ENCODE results near the gene ENTPD7. TPM values are rescaled to one million over a fixed set of nuclear protein-coding genes. Genes with fewer than 3 reads are reported as not detected.
A peak's percentile ranks its signal among the peaks of the same experiment; 100 is the strongest.

ENTPD7 gene
- total and polyA plus RNA-seq, 8 donors, result 15.1 to 18.0 (median 16.1) TPM

DNA sequence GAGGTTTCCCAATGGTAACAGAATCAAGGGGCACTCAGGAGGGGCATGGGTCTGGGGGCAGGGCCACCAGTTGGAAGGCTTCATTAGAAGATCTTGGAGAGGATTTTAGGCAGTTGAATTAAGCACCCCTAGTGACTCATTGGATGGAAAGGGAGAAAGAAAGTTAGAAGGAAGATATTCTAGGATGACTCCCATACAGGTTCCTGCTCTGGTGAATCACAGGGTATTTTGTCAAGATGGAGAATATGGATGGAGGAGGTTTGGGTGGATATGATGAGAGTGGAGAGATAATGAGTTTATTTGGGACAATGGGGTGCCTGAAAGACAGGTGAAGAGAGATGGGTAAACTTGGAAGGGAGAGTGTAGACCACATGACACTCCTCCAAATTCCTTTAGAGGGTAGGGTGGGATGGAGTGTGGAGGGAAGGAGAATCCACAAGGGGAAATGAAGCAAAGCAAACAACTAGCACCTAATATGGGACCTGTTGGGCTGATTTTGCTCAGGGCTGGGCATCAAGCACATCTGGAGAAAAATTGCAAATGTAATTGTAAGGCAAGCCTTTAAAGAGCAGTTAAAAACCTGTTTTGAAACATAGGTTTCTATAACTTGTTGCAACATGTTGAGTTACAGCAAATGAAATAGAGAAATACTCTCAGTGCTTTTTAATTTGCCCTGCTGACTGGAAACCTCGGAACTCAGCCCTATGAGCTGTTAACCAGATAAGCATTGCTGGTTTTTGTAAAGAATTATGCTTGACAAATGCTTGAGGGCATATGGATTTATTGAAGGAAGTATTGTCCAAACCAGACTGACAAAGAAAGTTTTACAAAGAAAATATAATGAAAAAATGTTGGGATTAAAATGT lies 2.9 kb upstream of the ENTPD7 start:
- Histone ChIP-seq H3K27ac (peak overlapping the region in 1 of 2 donors; percentile 74), H3K4me1 (peaks cover 4 to 44% of the 10 kb centered on the region in 2 donors), H3K27me3 (no peaks in the 10 kb centered on the region), H3K36me3 (no peaks in the 10 kb centered on the region), H3K4me3 (no peak overlapping the region), H3K9me3 (no peaks in the 10 kb centered on the region)
- TF ChIP-seq CTCF (IDR thresholded peaks at IDR 0.05), result no peak
- DNase-seq, result no peak
- intact Hi-C loops (cut with DNase I), result no loop called here
- no peak for ATAC-seq

GRCh38 chr10:99658622-99659030 lies 683 bp upstream of the ENTPD7 start:
- Histone ChIP-seq H3K9me3 (no peaks in the 10 kb centered on the region), H3K4me1 (peaks cover 6 to 58% of the 10 kb centered on the region in 2 donors), H3K36me3 (peaks cover 0 to 12% of the 10 kb centered on the region in 2 donors), H3K27me3 (no peaks in the 10 kb centered on the region), H3K27ac (peak overlapping the region; percentile 16 to 74), H3K4me3 (peak overlapping the region; percentile 59 to 75)
- DNase-seq, result peak in 3 of 4 donors; percentile 21 to 90 (median 66)
- intact Hi-C loops (cut with DNase I), result no loop called here
- no peak for TF ChIP-seq CTCF (IDR thresholded peaks at IDR 0.05)
- peak; percentile 28 for ATAC-seq

- TF ChIP-seq CTCF (IDR thresholded peaks at IDR 0.05), result no peak
- Histone ChIP-seq H3K4me1 (peaks cover 6 to 55% of the 10 kb centered on the region in 2 donors), H3K36me3 (peaks cover 0 to 21% of the 10 kb centered on the region in 2 donors), H3K27me3 (no peaks in the 10 kb centered on the region), H3K4me3 (peak overlapping the region; percentile 59 to 75), H3K9me3 (no peaks in the 10 kb centered on the region), H3K27ac (peak overlapping the region; percentile 16 to 74)
- intact Hi-C loops (cut with DNase I), result no loop called here
- ATAC-seq (peak; percentile 4), DNase-seq (no peak)
These were observed 608 bp downstream of the ENTPD7 start for GRCh38 chr10:99659868-99660366.

GRCh38 chr10:99660662-99661376 lies 1.5 kb downstream of the ENTPD7 start:
- Histone ChIP-seq H3K27ac (no peak overlapping the region), H3K9me3 (no peaks in the 10 kb centered on the region), H3K27me3 (no peaks in the 10 kb centered on the region), H3K36me3 (peaks cover 0 to 30% of the 10 kb centered on the region in 2 donors), H3K4me1 (peaks cover 6 to 53% of the 10 kb centered on the region in 2 donors), H3K4me3 (peak overlapping the region in 1 of 2 donors; percentile 59)
- DNase-seq, result no peak
- TF ChIP-seq CTCF (IDR thresholded peaks at IDR 0.05), result no peak
- intact Hi-C loops (cut with DNase I), result no loop called here
- no peak for ATAC-seq

DNA sequence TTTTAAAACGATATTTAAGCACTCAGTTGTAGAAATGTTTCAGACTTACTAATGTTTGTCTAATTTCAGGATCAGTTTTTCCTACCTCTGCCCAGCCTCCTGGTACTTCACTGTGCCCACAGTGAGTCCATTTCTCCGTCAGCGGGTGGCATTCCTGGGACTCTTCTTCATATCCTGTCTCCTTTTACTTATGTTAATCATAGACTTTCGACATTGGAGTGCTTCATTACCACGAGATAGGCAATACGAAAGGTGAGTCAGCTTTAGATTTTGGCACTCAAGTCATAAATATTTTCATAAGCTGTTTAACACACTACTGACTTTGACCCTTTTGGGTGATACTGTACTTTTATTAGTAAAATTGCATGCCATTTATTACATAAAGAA lies 2.1 kb downstream of the ENTPD7 start:
- no peak for TF ChIP-seq CTCF (IDR thresholded peaks at IDR 0.05)
- Histone ChIP-seq H3K27me3 (no peaks in the 10 kb centered on the region), H3K36me3 (peaks cover 0 to 35% of the 10 kb centered on the region in 2 donors), H3K4me1 (peaks cover 6 to 47% of the 10 kb centered on the region in 2 donors), H3K9me3 (no peaks in the 10 kb centered on the region), H3K4me3 (no peak overlapping the region), H3K27ac (no peak overlapping the region)
- DNase-seq (no peak), ATAC-seq (no peak)
- intact Hi-C loops (cut with DNase I), result no loop called here
